ENCODE results near the gene BORCS5. TPM values are rescaled to one million over a fixed set of nuclear protein-coding genes. Genes with fewer than 3 reads are reported as not detected.

BORCS5 gene
- total RNA-seq, 1 donor from 2014 or later = 12.7 TPM

DNA sequence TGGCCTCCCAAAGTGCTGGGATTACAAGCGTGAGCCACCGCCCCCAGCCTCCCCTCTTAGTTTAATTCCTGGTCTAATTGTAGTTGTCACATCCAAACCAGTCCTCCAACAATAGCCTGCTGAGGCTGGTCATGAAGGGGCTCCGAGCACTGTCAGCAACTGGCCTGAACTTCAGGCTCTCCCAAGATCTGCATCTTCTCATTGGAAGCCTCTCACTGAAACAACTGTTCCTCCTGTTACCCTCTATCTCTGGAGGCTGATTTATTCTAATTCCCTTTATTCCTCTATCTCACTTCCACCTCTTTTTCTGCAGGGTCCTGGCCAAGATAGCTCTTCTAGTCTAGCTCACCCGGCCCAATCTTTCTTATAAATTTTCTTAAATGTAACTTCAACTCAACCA, 116.3 kb downstream of the BORCS5 start:
- no peaks in the 10 kb centered on the region for H3K36me3 ChIP-seq (ENCODE audit: control insufficient read depth, insufficient read depth, low read length)
- TF ChIP-seq, protein P1, sequence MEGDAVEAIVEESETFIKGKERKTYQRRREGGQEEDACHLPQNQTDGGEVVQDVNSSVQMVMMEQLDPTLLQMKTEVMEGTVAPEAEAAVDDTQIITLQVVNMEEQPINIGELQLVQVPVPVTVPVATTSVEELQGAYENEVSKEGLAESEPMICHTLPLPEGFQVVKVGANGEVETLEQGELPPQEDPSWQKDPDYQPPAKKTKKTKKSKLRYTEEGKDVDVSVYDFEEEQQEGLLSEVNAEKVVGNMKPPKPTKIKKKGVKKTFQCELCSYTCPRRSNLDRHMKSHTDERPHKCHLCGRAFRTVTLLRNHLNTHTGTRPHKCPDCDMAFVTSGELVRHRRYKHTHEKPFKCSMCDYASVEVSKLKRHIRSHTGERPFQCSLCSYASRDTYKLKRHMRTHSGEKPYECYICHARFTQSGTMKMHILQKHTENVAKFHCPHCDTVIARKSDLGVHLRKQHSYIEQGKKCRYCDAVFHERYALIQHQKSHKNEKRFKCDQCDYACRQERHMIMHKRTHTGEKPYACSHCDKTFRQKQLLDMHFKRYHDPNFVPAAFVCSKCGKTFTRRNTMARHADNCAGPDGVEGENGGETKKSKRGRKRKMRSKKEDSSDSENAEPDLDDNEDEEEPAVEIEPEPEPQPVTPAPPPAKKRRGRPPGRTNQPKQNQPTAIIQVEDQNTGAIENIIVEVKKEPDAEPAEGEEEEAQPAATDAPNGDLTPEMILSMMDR (IDR thresholded peaks at IDR 0.05; ENCODE audit: insufficient read depth, low read length, poor library complexity, severe bottlenecking) = no peak

DNA sequence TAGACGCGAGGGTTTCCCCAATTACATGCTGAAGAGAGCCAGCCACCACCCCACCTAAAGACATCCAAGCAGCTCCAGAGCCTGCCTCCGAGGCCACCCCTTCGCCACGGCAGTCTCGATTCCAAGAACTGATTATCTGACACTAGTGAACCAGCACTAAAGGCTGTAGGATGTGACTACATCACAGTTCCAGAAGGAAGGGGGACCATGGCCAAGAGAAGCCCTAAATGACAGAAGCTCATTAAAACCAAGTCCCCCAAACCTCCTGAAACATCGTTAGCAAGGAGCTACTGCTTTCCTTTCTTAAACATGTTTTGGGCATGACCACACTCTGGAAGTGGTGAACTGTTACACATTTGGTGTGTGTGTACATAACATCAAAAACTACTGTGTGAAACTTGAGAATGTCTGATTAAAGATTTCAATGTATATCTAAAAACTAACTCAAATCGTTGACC, 117.6 kb downstream of the BORCS5 start:
- no peaks in the 10 kb centered on the region for H3K36me3 ChIP-seq (ENCODE audit: control insufficient read depth, insufficient read depth, low read length)
- no peaks in the 10 kb centered on the region for H3K27me3 ChIP-seq (ENCODE audit: control insufficient read depth, insufficient read depth, low read length)
- no peak overlapping the region for H3K4me3 ChIP-seq (ENCODE audit: low read depth, low read length)
- TF ChIP-seq, protein P1 (IDR thresholded peaks at IDR 0.05; ENCODE audit: insufficient read depth, low read length, poor library complexity, severe bottlenecking) = no peak
- no peak for DNase-seq (ENCODE audit: low read depth)

More for the DNA sequence above, 116.3 kb downstream of the BORCS5 start:
- Histone ChIP-seq H3K4me3 (ENCODE audit: low read depth, low read length) (no peak overlapping the region), H3K27me3 (ENCODE audit: control insufficient read depth, insufficient read depth, low read length) (no peaks in the 10 kb centered on the region)
- DNase-seq (ENCODE audit: low read depth) = no peak

DNA sequence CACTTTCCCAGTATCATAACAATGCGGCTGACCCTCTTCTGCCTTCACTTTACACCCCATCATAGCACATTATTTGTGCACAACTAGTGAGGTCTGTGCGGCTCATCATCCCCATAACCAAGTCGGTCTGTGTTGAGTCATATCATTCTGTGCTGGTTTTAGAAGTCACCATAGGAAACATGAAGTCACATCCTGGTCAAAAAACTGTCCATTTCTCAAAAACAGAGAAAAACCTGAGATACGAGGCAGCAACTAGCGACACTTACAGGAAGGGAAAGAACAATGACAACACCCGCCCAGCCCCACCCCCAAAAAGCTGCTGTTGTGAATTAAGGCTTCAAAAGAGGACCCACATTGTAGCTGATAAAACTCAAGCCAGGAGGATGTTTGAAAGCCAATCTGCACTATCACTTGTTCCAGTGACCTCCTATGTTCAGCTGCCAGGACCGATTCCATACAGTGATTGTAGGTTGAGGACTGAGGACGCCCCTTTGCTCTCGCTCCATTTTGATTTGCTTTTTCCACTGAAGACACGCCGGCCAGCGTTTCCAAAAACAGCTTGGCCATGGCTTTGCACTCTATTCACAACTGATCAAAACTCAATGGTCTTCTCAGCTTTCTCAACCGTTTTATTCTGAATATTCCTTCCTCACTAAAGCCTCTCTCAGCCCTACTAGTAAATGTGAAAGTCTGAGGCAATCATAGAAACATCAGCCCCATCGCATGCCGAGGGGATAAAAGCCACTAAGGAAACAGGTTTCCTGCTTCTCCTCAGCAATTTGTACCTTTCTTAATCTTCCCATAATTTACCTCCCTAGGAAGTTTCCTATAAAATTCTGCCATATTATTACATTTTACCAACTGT, 118.3 kb downstream of the BORCS5 start:
- DNase-seq (ENCODE audit: low read depth) = no peak
- TF ChIP-seq, protein P1 (IDR thresholded peaks at IDR 0.05; ENCODE audit: insufficient read depth, low read length, poor library complexity, severe bottlenecking) = no peak
- H3K4me3 ChIP-seq (ENCODE audit: low read depth, low read length) = no peak overlapping the region
- no peaks in the 10 kb centered on the region for H3K27me3 ChIP-seq (ENCODE audit: control insufficient read depth, insufficient read depth, low read length)
- H3K36me3 ChIP-seq (ENCODE audit: control insufficient read depth, insufficient read depth, low read length) = no peaks in the 10 kb centered on the region

DNA sequence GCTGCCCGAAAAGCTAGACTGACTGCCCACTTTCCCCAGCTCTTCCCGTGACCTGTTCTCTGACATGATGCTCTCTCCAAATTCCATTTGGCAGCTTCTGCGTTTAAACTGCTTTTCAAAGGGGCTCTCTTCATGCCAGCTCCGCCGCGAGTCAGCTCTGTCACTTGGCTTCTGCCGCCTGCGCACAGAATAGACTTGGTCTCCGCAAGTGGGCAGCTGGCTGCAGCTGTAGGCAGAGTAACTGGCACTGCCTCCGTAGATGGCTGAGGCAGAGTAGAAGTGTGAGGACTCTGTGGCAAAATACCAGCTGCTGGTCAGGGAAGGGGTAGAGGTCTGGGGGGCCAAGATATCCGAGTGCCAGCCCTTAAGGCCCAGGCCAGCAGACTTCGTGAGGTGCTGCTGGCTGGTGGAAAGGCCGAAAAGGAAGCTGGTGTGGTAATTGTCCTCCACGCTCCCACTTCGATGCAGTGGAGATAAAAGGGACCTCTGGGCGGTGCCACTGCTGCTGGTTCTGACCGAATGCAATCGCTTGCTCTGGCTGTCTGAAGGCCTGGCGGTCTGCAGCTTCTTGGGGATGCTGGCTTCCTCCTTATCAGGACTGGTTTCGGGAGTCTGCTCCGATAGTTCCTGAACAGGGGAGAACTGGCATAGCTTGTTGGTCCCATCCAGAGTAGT, 120.1 kb downstream of the BORCS5 start:
- H3K4me3 ChIP-seq (ENCODE audit: low read depth, low read length) = no peak overlapping the region
- no peaks in the 10 kb centered on the region for H3K36me3 ChIP-seq (ENCODE audit: control insufficient read depth, insufficient read depth, low read length)
- DNase-seq (ENCODE audit: low read depth) = no peak
- no peaks in the 10 kb centered on the region for H3K27me3 ChIP-seq (ENCODE audit: control insufficient read depth, insufficient read depth, low read length)
- TF ChIP-seq, protein P1 (IDR thresholded peaks at IDR 0.05; ENCODE audit: insufficient read depth, low read length, poor library complexity, severe bottlenecking) = no peak

DNA sequence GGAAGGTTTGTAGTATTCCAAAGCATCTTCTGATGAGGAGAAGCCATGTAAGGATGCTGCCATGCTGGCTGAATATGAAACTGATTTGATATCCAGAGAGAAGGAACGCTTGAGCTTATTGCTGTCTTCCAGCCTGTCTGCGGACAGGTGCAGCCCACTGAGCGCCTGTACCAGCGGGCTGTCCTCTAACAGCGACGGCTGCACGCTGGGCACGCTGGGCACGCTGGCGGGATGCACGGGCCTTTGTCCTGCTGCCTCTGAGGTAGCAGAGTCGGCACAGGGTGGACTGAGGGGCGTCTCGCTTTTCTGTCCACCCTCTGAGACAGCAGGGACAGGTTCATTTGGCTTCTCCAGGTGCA, 120.6 kb downstream of the BORCS5 start:
- Histone ChIP-seq H3K27me3 (ENCODE audit: control insufficient read depth, insufficient read depth, low read length) (no peaks in the 10 kb centered on the region), H3K36me3 (ENCODE audit: control insufficient read depth, insufficient read depth, low read length) (no peaks in the 10 kb centered on the region)
- DNase-seq (ENCODE audit: low read depth) = no peak

More for the DNA sequence above, 120.6 kb downstream of the BORCS5 start:
- H3K4me3 ChIP-seq (ENCODE audit: low read depth, low read length) = no peak overlapping the region
- TF ChIP-seq, protein P1 (IDR thresholded peaks at IDR 0.05; ENCODE audit: insufficient read depth, low read length, poor library complexity, severe bottlenecking) = no peak
